Measurements from ENCODE around the gene PRSS56.

Gene PRSS56

GRCh38 chr2:232487385-232488096 lies 32.6 kb upstream of the PRSS56 start, which contains the start of gene ECEL1:
Gene ECEL1, minus strand, starts transcription at chr2:232487834. Its CDS starts 1,181 bp downstream, at chr2:232486653.
- H3K4me3 ChIP-seq (replicated peaks; ENCODE audit: low read depth, low read length): no peak within 1 kb of the TSS
- DNase-seq (ENCODE audit: extremely low read depth, low read depth): no peak
- no peak for TF ChIP-seq CTCF (IDR thresholded peaks at IDR 0.05; ENCODE audit: low read depth, low read length, missing control alignments)

GRCh38 chr2:232488097-232488711 lies 32.0 kb upstream of the PRSS56 start:
- no peak for TF ChIP-seq CTCF (IDR thresholded peaks at IDR 0.05; ENCODE audit: low read depth, low read length, missing control alignments)
- DNase-seq (ENCODE audit: extremely low read depth, low read depth): no peak
- H3K4me3 ChIP-seq (replicated peaks; ENCODE audit: low read depth, low read length): no peak overlapping the region

GRCh38 chr2:232488721-232489300 lies 31.4 kb upstream of the PRSS56 start:
- no peak for TF ChIP-seq CTCF (IDR thresholded peaks at IDR 0.05; ENCODE audit: low read depth, low read length, missing control alignments)
- no peak for DNase-seq (ENCODE audit: extremely low read depth, low read depth)
- no peak overlapping the region for H3K4me3 ChIP-seq (replicated peaks; ENCODE audit: low read depth, low read length)

GRCh38 chr2:232489516-232490220 lies 30.5 kb upstream of the PRSS56 start:
- DNase-seq (ENCODE audit: extremely low read depth, low read depth): no peak
- H3K4me3 ChIP-seq (replicated peaks; ENCODE audit: low read depth, low read length): no peak overlapping the region
- TF ChIP-seq CTCF (IDR thresholded peaks at IDR 0.05; ENCODE audit: low read depth, low read length, missing control alignments): no peak

GRCh38 chr2:232490221-232491138 lies 29.7 kb upstream of the PRSS56 start:
- TF ChIP-seq CTCF (IDR thresholded peaks at IDR 0.05; ENCODE audit: low read depth, low read length, missing control alignments): no peak
- DNase-seq (ENCODE audit: extremely low read depth, low read depth): no peak
- no peak overlapping the region for H3K4me3 ChIP-seq (replicated peaks; ENCODE audit: low read depth, low read length)

Measured in HFF-Myc (cell line).